ENCODE data around the gene GRN. TPM values are rescaled to one million over a fixed set of nuclear protein-coding genes. Genes with fewer than 3 reads are reported as not detected.

GRN gene
- total RNA-seq, 1 experiment from 2014 or later, result 127 TPM

DNA sequence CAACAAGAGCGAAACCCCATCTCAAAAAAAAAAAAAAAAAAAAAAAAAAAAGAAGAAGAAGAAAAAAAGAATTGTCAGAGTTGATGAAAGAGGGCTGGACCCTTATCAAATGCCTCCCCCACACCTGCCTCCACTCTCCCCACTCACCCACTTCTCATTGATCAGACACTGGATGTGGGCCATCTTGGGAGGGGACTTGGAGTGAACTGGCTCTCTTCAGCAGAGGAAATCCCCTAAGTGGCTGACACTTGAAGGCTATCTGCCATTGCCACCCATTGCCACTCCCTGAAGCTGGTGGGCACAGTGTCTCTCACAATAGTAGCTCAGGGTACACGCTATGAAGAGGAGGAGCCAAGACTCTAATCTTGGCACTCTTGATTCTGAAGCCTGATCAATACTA, 42.7 kb downstream of the GRN start:
- H3K9ac ChIP-seq (ENCODE audit: extremely low read depth, insufficient read length, low read length), result no peak overlapping the region
- no peaks in the 10 kb centered on the region for H3K4me1 ChIP-seq (ENCODE audit: insufficient read depth, low read length)
- no peak overlapping the region for H2BK5ac ChIP-seq (ENCODE audit: insufficient read length, low read length)
- Mint-ChIP-seq H3K36me3 (ENCODE audit: insufficient read depth in 1 of 3, low read depth in 3 of 3) (no peaks in the 10 kb centered on the region), H3K4me1 (peaks cover 11 to 22% of the 10 kb centered on the region in 2 experiments), H3K4me3 (no peak overlapping the region), H3K9me3 (no peaks in the 10 kb centered on the region), H3K27ac (no peak overlapping the region), H3K27me3 (ENCODE audit: low read depth) (peaks cover 43% of the 10 kb centered on the region)
- H2AFZ ChIP-seq (ENCODE audit: low read length), result no peak overlapping the region
- H2BK15ac ChIP-seq (ENCODE audit: low read depth, low read length), result no peak overlapping the region
- H3K23me2 ChIP-seq (ENCODE audit: insufficient read length, low read depth, low read length, poor library complexity, severe bottlenecking), result peaks cover 16% of the 10 kb centered on the region
- H3K56ac ChIP-seq (ENCODE audit: insufficient read length, low read depth, low read length), result no peak overlapping the region
- H3K9me3 ChIP-seq (ENCODE audit: control insufficient read depth, low read depth, low read length), result no peaks in the 10 kb centered on the region
- H2BK120ac ChIP-seq (ENCODE audit: low read depth, low read length, poor library complexity, severe bottlenecking), result no peak overlapping the region
- H4K8ac ChIP-seq (replicated peaks; ENCODE audit: insufficient read length, low read depth, low read length), result no peak overlapping the region
- WGBS (ENCODE audit: extremely low coverage, insufficient read length, low lambda C conversion rate), result no CpG with 5 or more reads among the region's 2 CpGs
- H3K4me2 ChIP-seq (ENCODE audit: insufficient read depth, insufficient read length, low read length), result no peak overlapping the region
- H3K79me1 ChIP-seq (ENCODE audit: insufficient read depth, low read depth, low read length, poor library complexity, severe bottlenecking), result no peaks in the 10 kb centered on the region
- no peaks in the 10 kb centered on the region for H3K79me2 ChIP-seq (ENCODE audit: insufficient read depth, low read length)
- H4K5ac ChIP-seq (ENCODE audit: insufficient read length, low read depth, low read length), result no peak overlapping the region
- DNase-seq, result no peak
- no peak overlapping the region for H3K18ac ChIP-seq (ENCODE audit: insufficient read length, low read depth, low read length)
- no peak overlapping the region for H3K27ac ChIP-seq (ENCODE audit: insufficient read length, low read depth, low read length)
- no peak overlapping the region for H4K91ac ChIP-seq (ENCODE audit: insufficient read length, low read depth, low read length)
- H2BK12ac ChIP-seq (ENCODE audit: insufficient read length, low read depth, low read length), result no peak overlapping the region
- H3K23ac ChIP-seq (ENCODE audit: insufficient read length, low read depth, low read length), result no peak overlapping the region
- no peak overlapping the region for H3K14ac ChIP-seq (ENCODE audit: insufficient read depth, low read length)
- peaks cover 14% of the 10 kb centered on the region; the same call in 1 of the 2 replicates for H3K27me3 ChIP-seq (ENCODE audit: insufficient read depth, low read length)
- H3K4ac ChIP-seq (ENCODE audit: low read depth, low read length), result no peak overlapping the region
- no peak overlapping the region for H2AK5ac ChIP-seq (ENCODE audit: insufficient read length, low read length)
- no peaks in the 10 kb centered on the region for H4K20me1 ChIP-seq (ENCODE audit: control insufficient read depth, insufficient read depth, insufficient read length)
- no peak overlapping the region for H3T11ph ChIP-seq (ENCODE audit: low read length)
- TF ChIP-seq CTCF (conservative IDR thresholded peaks at IDR 0.05), result no peak
- H2BK20ac ChIP-seq (ENCODE audit: low read depth, low read length, poor library complexity, severe bottlenecking), result no peak overlapping the region

Measured in H9 (cell line).